Tibial nerve (tissue), 3 donors: ENCODE data around the gene SLC35A3.

Source experiments
- POLR2A ChIP-seq, 2 donors: fragments of 450-650 bp; IDR thresholded peaks; one replicate each; pipeline ENCODE4 v1.6.1; 2017; ENCODE audit warnings: antibody characterized with exemption in 2 of 2, mild to moderate bottlenecking in 2 of 2, moderate library complexity in 2 of 2
- TF ChIP-seq, protein P1 (sequence below), 5 experiments: fragments of 200-600 bp in 3 of 5; fragments of 450-650 bp in 2 of 5; sonication (generic) in 3 of 5; IDR thresholded peaks; one replicate each; pipeline ENCODE4 v1.5.1; 2016 to 2019; ENCODE audit warnings: antibody characterized with exemption in 5 of 5, mild to moderate bottlenecking in 3 of 5, moderate library complexity in 2 of 5

DNA sequence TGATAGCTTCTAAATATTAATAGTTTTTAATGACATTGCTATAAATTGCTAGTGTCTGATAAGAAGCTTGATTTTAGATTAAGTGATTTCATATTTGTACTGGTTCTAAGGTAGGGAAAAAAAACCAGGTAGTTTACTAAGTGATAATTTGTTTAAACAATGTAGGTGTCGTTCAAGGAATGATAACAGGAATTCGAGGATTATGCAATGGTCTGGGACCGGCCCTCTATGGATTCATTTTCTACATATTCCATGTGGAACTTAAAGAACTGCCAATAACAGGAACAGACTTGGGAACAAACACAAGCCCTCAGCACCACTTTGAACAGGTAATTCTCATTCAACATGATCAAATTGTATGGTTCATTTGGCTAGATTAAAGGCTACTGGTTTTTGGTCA lies 110.5 kb downstream of the SLC35A3 start:
- TF ChIP-seq, protein P1, sequence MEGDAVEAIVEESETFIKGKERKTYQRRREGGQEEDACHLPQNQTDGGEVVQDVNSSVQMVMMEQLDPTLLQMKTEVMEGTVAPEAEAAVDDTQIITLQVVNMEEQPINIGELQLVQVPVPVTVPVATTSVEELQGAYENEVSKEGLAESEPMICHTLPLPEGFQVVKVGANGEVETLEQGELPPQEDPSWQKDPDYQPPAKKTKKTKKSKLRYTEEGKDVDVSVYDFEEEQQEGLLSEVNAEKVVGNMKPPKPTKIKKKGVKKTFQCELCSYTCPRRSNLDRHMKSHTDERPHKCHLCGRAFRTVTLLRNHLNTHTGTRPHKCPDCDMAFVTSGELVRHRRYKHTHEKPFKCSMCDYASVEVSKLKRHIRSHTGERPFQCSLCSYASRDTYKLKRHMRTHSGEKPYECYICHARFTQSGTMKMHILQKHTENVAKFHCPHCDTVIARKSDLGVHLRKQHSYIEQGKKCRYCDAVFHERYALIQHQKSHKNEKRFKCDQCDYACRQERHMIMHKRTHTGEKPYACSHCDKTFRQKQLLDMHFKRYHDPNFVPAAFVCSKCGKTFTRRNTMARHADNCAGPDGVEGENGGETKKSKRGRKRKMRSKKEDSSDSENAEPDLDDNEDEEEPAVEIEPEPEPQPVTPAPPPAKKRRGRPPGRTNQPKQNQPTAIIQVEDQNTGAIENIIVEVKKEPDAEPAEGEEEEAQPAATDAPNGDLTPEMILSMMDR (IDR thresholded peaks at IDR 0.05), result no peak
- no peak for TF ChIP-seq POLR2A (IDR thresholded peaks at IDR 0.05)
